Osteocyte (in vitro differentiated cells): ENCODE results near the gene RTP2. TPM values are rescaled to one million over a fixed set of nuclear protein-coding genes. Genes with fewer than 3 reads are reported as not detected.

Experiments
- DNase-seq: peaks from one replicate; pipeline ENCODE4 v3.0.0; 2021; ENCODE audit warnings: mixed read lengths; ENCODE audit not compliant: unreplicated experiment; ENCODE audit errors: extremely low spot score
- H3K27ac Mint-ChIP-seq: one replicate; pipeline ENCODE4 v1.8.0; 2021; ENCODE audit warnings: mild to moderate bottlenecking, mixed read lengths; ENCODE audit not compliant: unreplicated experiment
- H3K27me3 Mint-ChIP-seq: one replicate; pipeline ENCODE4 v1.8.0; 2021; ENCODE audit warnings: mixed read lengths; ENCODE audit not compliant: unreplicated experiment
- H3K36me3 Mint-ChIP-seq: one replicate; pipeline ENCODE4 v1.8.0; 2021; ENCODE audit warnings: mixed read lengths; ENCODE audit not compliant: unreplicated experiment
- H3K4me1 Mint-ChIP-seq: one replicate; pipeline ENCODE4 v1.8.0; 2021; ENCODE audit warnings: mixed read lengths; ENCODE audit not compliant: unreplicated experiment
- H3K4me3 Mint-ChIP-seq: one replicate; pipeline ENCODE4 v1.8.0; 2021; ENCODE audit warnings: mild to moderate bottlenecking, moderate library complexity, mixed read lengths; ENCODE audit not compliant: unreplicated experiment
- H3K9me3 Mint-ChIP-seq: one replicate; pipeline ENCODE4 v1.8.0; 2021; ENCODE audit warnings: mixed read lengths; ENCODE audit not compliant: unreplicated experiment
- CTCF ChIP-seq: fragments of 200-600 bp; sonication (generic); IDR thresholded peaks from 2 replicates; pipeline ENCODE4 v1.5.0; 2021; ENCODE audit warnings: antibody characterized with exemption, mild to moderate bottlenecking, moderate library complexity
- total RNA-seq: library from RNA; stranded (reverse); gene quantifications from 2 replicates; pipeline ENCODE4 v1.2.1, GENCODE V29; 2021

RTP2 gene
- total RNA-seq, 1 donor from 2014 or later: not detected

DNA sequence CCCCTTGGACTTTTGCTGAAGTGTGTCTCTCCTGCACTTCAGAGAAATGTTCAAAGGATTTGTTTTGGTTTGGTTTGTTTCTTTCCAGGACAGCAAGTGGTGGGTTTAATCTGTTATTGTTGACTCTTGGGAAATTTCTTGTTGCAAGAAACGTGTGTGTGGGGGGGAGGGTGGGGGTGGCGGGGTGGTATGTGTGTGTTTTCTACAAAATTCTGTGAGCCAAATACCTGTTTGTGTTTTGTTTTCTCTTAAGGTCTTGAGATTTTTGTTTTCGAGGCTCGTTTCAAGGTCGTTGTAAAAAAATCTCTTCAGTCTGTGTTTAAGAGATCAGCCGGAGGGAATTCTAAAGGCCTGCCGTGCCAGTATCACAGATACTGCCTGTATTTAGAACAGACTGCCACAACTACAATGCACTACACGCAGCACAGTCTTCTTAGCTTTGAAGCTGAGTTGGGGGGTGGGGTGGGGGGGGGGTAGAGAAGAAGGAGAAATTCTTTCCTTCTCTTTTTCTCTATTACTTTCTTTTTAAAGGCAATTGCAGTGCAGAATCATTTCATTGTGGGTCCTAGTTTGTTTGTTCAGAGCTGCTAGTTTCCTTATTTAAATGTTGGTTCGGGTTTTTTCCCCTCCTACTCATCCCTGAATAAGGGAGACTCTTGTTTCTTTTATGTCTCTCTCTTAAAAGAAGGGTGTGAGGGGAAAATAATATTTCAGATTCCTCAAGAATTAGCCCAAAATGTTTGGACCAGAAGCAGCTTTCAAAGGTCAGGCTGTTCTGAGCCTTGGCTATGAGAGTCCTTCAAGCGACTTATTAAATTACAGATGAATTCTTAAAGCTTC is 44.3 kb upstream of the RTP2 start:
- DNase-seq: no peak
- Mint-ChIP-seq H3K9me3 (no peaks in the 10 kb centered on the region), H3K4me1 (peaks cover 59% of the 10 kb centered on the region), H3K36me3 (no peaks in the 10 kb centered on the region), H3K27ac (peak overlapping the region; percentile 100), H3K4me3 (peak overlapping the region; percentile 94), H3K27me3 (no peaks in the 10 kb centered on the region)
- TF ChIP-seq CTCF: no peak

DNA sequence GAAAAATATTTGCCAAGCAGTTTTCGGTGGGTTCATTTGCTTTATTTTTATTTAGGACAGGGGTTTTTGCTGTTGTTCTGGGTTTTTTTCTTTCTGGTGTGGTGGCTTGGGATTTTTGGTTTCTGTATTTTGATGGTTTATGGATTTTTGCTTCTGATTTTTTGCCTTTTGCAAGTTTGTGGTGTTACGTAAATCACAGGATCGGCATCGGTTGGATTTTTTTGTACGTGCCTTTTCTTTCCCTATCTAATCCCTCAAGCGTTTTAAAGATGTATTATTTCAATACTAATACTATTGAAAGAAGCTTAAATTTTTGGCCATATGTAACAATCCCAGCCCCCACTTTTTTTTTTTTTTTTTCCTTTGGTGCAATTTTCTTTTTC is 43.7 kb upstream of the RTP2 start:
- Mint-ChIP-seq H3K27ac (peak overlapping the region; percentile 100), H3K27me3 (no peaks in the 10 kb centered on the region), H3K36me3 (no peaks in the 10 kb centered on the region), H3K4me3 (peak overlapping the region; percentile 94), H3K4me1 (peaks cover 63% of the 10 kb centered on the region), H3K9me3 (no peaks in the 10 kb centered on the region)
- no peak for TF ChIP-seq CTCF
- DNase-seq: no peak

DNA sequence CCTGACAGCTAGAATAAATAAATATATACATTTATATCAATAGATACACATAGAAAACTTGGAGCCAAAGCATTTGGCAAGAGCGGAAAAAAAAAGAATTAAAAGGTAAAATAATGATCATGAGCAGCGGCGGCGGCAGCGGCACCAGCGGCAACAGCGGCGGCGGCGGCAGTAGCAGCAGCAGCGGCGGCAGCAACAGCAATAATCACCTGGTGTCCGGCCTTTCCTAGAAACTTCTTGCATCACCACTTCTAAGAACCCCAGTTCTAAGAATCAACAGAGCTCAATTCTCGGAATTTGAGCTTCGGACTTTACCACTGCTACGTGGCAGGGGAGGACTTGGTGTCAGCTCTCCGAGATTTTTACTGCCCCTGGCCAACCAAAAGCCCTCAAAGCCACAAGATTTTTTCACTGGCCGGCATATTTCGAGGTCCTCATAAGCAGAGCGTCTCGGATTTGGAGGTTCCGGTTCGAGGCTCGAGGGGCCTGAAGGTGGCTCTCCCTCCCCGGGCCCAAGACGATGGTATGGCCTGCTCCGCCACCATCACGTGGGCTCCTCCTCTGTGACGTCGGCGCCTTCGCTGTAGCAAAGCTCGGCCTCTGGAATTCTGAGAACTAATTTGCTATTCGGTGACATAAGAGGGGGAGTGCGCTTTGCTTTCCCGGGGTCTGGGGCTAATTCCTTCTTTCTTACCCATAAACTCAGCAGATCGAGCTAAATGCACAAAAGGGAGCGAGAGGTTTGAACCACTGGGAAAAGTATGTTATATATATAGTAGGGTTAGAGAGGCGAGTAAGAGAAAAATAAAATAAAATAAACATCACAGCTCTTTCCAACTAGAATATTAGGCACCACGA is 43.1 kb upstream of the RTP2 start, which contains the start of gene BCL6:
BCL6 (minus strand) TSS at position 268 of the 858 bp plus-strand sequence. CDS start 11,775 bp downstream, outside the sequence.
- peak within 1 kb of the TSS; percentile 100 for H3K27ac Mint-ChIP-seq
- no peaks in the 10 kb centered on the region for H3K9me3 Mint-ChIP-seq
- no peak for TF ChIP-seq CTCF
- peaks cover 63% of the 10 kb centered on the region for H3K4me1 Mint-ChIP-seq
- DNase-seq: peak; percentile 95
- no peaks in the 10 kb centered on the region for H3K36me3 Mint-ChIP-seq
- H3K4me3 Mint-ChIP-seq: peak within 1 kb of the TSS; percentile 94
- no peaks in the 10 kb centered on the region for H3K27me3 Mint-ChIP-seq

GRCh38 chr3:187744169-187745151 is 42.1 kb upstream of the RTP2 start:
- Mint-ChIP-seq H3K9me3 (no peaks in the 10 kb centered on the region), H3K27me3 (no peaks in the 10 kb centered on the region), H3K4me1 (peaks cover 61% of the 10 kb centered on the region), H3K4me3 (peak overlapping the region; percentile 94), H3K36me3 (no peaks in the 10 kb centered on the region), H3K27ac (peak overlapping the region; percentile 100)
- TF ChIP-seq CTCF: no peak
- no peak for DNase-seq
